ENCODE measurements around the gene TOP3B. TPM values are rescaled to one million over a fixed set of nuclear protein-coding genes. Genes with fewer than 3 reads are reported as not detected.
A peak's percentile ranks its signal among the peaks of the same experiment; 100 is the strongest.

Gene TOP3B
- total RNA-seq, 1 donor from 2014 or later, result 63.3 TPM

DNA sequence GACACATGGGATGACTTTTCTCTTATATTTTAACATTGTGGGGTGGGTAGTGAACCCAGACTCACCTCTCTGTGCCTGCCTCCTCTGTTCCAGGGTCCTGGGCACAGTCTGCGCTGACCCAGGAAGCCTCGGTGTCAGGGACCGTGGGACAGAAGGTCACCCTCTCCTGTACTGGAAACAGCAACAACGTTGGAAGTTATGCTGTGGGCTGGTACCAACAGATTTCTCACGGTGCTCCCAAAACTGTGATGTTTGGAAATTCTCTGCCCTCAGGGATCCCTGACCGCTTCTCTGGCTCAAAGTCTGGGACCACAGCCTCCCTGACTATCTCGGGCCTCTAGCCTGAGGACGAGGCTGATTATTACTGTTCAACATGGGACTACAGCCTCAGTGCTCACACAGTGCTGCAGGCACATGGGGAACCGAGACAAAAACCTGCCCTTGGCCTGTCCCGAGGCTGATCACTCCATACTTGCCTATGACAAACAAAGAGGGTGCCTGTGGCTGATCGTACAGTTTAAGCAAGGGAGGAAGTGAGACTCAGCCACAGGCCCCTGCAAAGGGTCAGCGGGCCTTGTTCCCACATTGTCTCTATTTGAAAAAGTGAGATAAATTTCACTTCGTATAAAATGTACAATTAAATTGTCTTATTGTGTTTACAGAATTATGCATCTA lies 43.7 kb upstream of the TOP3B start:
- no peak overlapping the region for H3K4me3 Mint-ChIP-seq
- H3K27ac Mint-ChIP-seq, result no peak overlapping the region
- no peaks in the 10 kb centered on the region for H3K36me3 Mint-ChIP-seq
- DNase-seq (ENCODE audit: low spot score in 2 of 2, unreplicated experiment in 2 of 2), result no peak
- H3K4me1 Mint-ChIP-seq, result peaks cover 8% of the 10 kb centered on the region
- TF ChIP-seq, protein P1, sequence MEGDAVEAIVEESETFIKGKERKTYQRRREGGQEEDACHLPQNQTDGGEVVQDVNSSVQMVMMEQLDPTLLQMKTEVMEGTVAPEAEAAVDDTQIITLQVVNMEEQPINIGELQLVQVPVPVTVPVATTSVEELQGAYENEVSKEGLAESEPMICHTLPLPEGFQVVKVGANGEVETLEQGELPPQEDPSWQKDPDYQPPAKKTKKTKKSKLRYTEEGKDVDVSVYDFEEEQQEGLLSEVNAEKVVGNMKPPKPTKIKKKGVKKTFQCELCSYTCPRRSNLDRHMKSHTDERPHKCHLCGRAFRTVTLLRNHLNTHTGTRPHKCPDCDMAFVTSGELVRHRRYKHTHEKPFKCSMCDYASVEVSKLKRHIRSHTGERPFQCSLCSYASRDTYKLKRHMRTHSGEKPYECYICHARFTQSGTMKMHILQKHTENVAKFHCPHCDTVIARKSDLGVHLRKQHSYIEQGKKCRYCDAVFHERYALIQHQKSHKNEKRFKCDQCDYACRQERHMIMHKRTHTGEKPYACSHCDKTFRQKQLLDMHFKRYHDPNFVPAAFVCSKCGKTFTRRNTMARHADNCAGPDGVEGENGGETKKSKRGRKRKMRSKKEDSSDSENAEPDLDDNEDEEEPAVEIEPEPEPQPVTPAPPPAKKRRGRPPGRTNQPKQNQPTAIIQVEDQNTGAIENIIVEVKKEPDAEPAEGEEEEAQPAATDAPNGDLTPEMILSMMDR (IDR thresholded peaks at IDR 0.05; ENCODE audit: unreplicated experiment), result no peak
- no peaks in the 10 kb centered on the region for H3K27me3 Mint-ChIP-seq (ENCODE audit: low read depth)
- no peaks in the 10 kb centered on the region for H3K9me3 Mint-ChIP-seq

- Mint-ChIP-seq H3K4me3 (no peak overlapping the region), H3K9me3 (no peaks in the 10 kb centered on the region), H3K27me3 (ENCODE audit: low read depth) (no peaks in the 10 kb centered on the region), H3K27ac (no peak overlapping the region), H3K4me1 (peaks cover 10% of the 10 kb centered on the region), H3K36me3 (no peaks in the 10 kb centered on the region)
- TF ChIP-seq, protein P1 (IDR thresholded peaks at IDR 0.05; ENCODE audit: unreplicated experiment), result no peak
- DNase-seq (ENCODE audit: low spot score in 2 of 2, unreplicated experiment in 2 of 2), result no peak
These were observed 43.0 kb upstream of the TOP3B start for GRCh38 chr22:22025320-22026156.

GRCh38 chr22:22024440-22024839 lies 41.9 kb upstream of the TOP3B start:
- H3K27me3 Mint-ChIP-seq (ENCODE audit: low read depth), result no peaks in the 10 kb centered on the region
- peaks cover 10% of the 10 kb centered on the region for H3K4me1 Mint-ChIP-seq
- H3K4me3 Mint-ChIP-seq, result no peak overlapping the region
- H3K27ac Mint-ChIP-seq, result no peak overlapping the region
- H3K36me3 Mint-ChIP-seq, result no peaks in the 10 kb centered on the region
- no peaks in the 10 kb centered on the region for H3K9me3 Mint-ChIP-seq
- TF ChIP-seq, protein P1 (IDR thresholded peaks at IDR 0.05; ENCODE audit: unreplicated experiment), result no peak
- DNase-seq (ENCODE audit: low spot score in 2 of 2, unreplicated experiment in 2 of 2), result no peak

DNA sequence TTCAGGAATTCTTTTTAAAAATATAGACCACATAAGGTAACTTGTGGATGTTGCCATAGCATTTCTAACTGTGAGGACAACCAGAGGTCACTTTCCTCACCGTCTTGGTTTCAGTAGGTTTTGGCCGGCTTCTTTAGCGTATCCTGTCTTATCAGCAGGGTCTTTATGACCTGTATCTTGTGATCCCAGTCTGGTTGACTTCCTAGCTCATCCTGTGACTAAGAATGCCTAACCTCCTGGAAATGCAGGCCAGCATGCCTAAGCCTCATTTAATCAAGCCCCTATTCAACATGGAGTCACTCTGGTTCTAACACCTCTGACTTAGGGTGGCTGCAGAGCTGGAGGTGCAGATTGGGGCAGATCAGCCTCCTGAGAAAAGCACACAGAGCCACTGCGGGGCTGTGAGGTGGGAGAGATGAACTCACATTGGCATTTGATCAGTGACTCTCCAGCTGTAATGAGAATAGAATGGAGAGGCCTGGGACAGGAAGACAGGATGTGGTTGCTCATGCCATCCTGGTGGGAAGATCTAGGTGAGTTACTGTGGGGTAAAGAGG lies 41.1 kb upstream of the TOP3B start:
- TF ChIP-seq, protein P1 (IDR thresholded peaks at IDR 0.05; ENCODE audit: unreplicated experiment), result no peak
- DNase-seq (ENCODE audit: low spot score in 2 of 2, unreplicated experiment in 2 of 2), result no peak
- H3K27me3 Mint-ChIP-seq (ENCODE audit: low read depth), result no peaks in the 10 kb centered on the region
- H3K4me1 Mint-ChIP-seq, result peaks cover 10% of the 10 kb centered on the region
- H3K9me3 Mint-ChIP-seq, result no peaks in the 10 kb centered on the region
- no peaks in the 10 kb centered on the region for H3K36me3 Mint-ChIP-seq
- H3K4me3 Mint-ChIP-seq, result no peak overlapping the region
- H3K27ac Mint-ChIP-seq, result no peak overlapping the region

DNA sequence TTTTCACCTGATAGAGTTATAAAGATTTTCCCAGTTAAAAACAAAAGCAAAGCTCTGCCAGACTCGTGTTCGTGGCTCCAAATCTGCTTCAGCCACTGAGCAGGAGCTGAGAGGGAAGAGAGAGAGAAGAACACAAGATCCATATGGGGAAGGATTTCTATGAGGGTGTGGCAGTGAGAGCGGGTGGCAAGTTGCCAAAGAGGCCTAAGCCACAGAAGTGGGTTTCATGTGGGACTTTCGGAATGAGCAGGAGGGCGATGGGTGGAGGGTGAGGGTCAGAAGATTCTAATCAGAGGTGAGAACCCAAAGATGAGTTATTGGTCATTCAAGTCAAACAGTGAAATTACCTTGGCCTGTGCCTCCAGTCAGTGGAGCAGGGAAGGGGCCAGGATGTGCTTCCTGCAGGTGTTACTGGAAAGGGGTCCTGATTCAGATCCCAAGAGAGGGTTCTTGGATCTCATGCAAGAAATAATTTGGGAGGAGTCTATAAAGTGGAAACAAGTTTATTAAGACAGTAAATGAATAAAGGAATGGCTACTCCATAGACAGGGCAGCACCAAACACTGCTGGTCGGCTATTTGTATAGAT lies 40.5 kb upstream of the TOP3B start:
- peaks cover 10% of the 10 kb centered on the region for H3K4me1 Mint-ChIP-seq
- H3K9me3 Mint-ChIP-seq, result peaks cover 1% of the 10 kb centered on the region
- peak overlapping the region; percentile 47 for H3K27ac Mint-ChIP-seq
- no peaks in the 10 kb centered on the region for H3K27me3 Mint-ChIP-seq (ENCODE audit: low read depth)
- no peaks in the 10 kb centered on the region for H3K36me3 Mint-ChIP-seq
- no peak for DNase-seq (ENCODE audit: low spot score in 2 of 2, unreplicated experiment in 2 of 2)
- TF ChIP-seq, protein P1 (IDR thresholded peaks at IDR 0.05; ENCODE audit: unreplicated experiment), result no peak
- no peak overlapping the region for H3K4me3 Mint-ChIP-seq
